HG03442 (cell line): Measurements from ENCODE around the gene CSRP1.
"Not testable (repeated sequence)": the region's sequence is repeated elsewhere in the genome, so short reads cannot be mapped to it uniquely, and the experiment has no call there.

Experiments
- ATAC-seq: cut with Tn5 transposase; IDR thresholded peaks from one replicate; pipeline ENCODE4 v1.9.1; 2021; ENCODE audit warnings: mild to moderate bottlenecking, moderate library complexity; ENCODE audit not compliant: unreplicated experiment

The CSRP1 gene

GRCh38 chr1:201481761-201482493 is 25.0 kb downstream of the CSRP1 start:
- peak; percentile 72 for ATAC-seq

- no peak for ATAC-seq
These were observed 25.9 kb downstream of the CSRP1 start for GRCh38 chr1:201481004-201481380.

GRCh38 chr1:201480231-201481003 is 26.5 kb downstream of the CSRP1 start:
- peak; percentile 53 for ATAC-seq

GRCh38 chr1:201479201-201479730 is 27.7 kb downstream of the CSRP1 start:
- ATAC-seq, result no peak

- ATAC-seq, result not testable (repeated sequence)
These were observed 28.3 kb downstream of the CSRP1 start for GRCh38 chr1:201478666-201479065.

- no peak for ATAC-seq
These were observed 30.1 kb downstream of the CSRP1 start for GRCh38 chr1:201476670-201477344.

GRCh38 chr1:201475915-201476669 is 30.8 kb downstream of the CSRP1 start:
- ATAC-seq, result no peak

GRCh38 chr1:201475130-201475529 is 31.8 kb downstream of the CSRP1 start:
- no peak for ATAC-seq

- no peak for ATAC-seq
These were observed 33.6 kb downstream of the CSRP1 start for GRCh38 chr1:201473296-201473695.

GRCh38 chr1:201472321-201472720 is 34.6 kb downstream of the CSRP1 start:
- not testable (repeated sequence) for ATAC-seq

GRCh38 chr1:201471772-201472171 is 35.2 kb downstream of the CSRP1 start:
- ATAC-seq, result no peak

GRCh38 chr1:201470581-201470980 is 36.3 kb downstream of the CSRP1 start:
- ATAC-seq, result no peak

GRCh38 chr1:201469645-201470074 is 37.3 kb downstream of the CSRP1 start:
- ATAC-seq, result no peak

- peak; percentile 79 for ATAC-seq
These were observed 37.9 kb downstream of the CSRP1 start, which contains the start of gene PHLDA3 for GRCh38 chr1:201468844-201469644. Gene PHLDA3, minus strand, starts transcription at chr1:201469188. Its CDS starts 402 bp downstream, at chr1:201468786.

GRCh38 chr1:201468501-201468843 is 38.5 kb downstream of the CSRP1 start:
- peak; percentile 31 for ATAC-seq

- ATAC-seq, result no peak
These were observed 40.4 kb downstream of the CSRP1 start for GRCh38 chr1:201466492-201466891.

- ATAC-seq, result no peak
These were observed 41.1 kb downstream of the CSRP1 start for GRCh38 chr1:201465698-201466290.

GRCh38 chr1:201463071-201463552 is 43.8 kb downstream of the CSRP1 start:
- no peak for ATAC-seq
